Measurements from ENCODE around the gene ETV5.

- TF ChIP-seq CTCF (conservative IDR thresholded peaks at IDR 0.05; ENCODE audit: low read depth, low read length) (no peak), POLR2A (IDR thresholded peaks at IDR 0.05; ENCODE audit: low read depth, low read length) (no peak), ELK1 (IDR thresholded peaks at IDR 0.05; ENCODE audit: borderline replicate concordance, low read depth, low read length) (no peak), MXI1 (IDR thresholded peaks at IDR 0.05; ENCODE audit: borderline replicate concordance, low read depth, low read length) (no peak), BHLHE40 (IDR thresholded peaks at IDR 0.05; ENCODE audit: low read depth, low read length) (no peak), RFX5 (IDR thresholded peaks at IDR 0.05; ENCODE audit: low read depth, low read length) (no peak), SMC3 (IDR thresholded peaks at IDR 0.05; ENCODE audit: low read depth, low read length) (no peak), MAZ (IDR thresholded peaks at IDR 0.05; ENCODE audit: borderline replicate concordance, low read depth, low read length) (no peak), RCOR1 (IDR thresholded peaks at IDR 0.05; ENCODE audit: insufficient replicate concordance, low read length) (no peak)
Observed at GRCh38 chr3:186144257-186144656, 35.4 kb upstream of the ETV5 start.

All from IMR-90 (cell line).